WTC11 (cell line): Measurements from ENCODE around the gene GIPC1. TPM values are rescaled to one million over a fixed set of nuclear protein-coding genes. Genes with fewer than 3 reads are reported as not detected.
A peak's percentile ranks its signal among the peaks of the same experiment; 100 is the strongest.

Source experiments
- ATAC-seq: fragments of 200-7000 bp; cut with Tn5 transposase; 2 replicates; pipeline ENCODE4 v1.10.0; 2021; ENCODE audit warnings: mild to moderate bottlenecking, moderate library complexity
- CTCF ChIA-PET: fragments of 300-600 bp; sonication (Branson Sonifier 250); formaldehyde crosslinking; loops from one replicate; lab custom pipeline; 2021; ENCODE audit warnings: antibody characterized with exemption; lab: Charles Lee
- POLR2A ChIA-PET: fragments of 350-600 bp; sonication (Branson Sonifier 250); formaldehyde crosslinking; loops from one replicate; lab custom pipeline; 2021; ENCODE audit warnings: antibody characterized with exemption; lab: Charles Lee
- DNase-seq: peaks from one replicate; pipeline ENCODE4 v3.0.0; 2021; ENCODE audit warnings: low spot score
- H3K27ac Mint-ChIP-seq: 2 replicates; pipeline ENCODE4 v1.8.0; 2021; ENCODE audit warnings: mixed read lengths
- H3K27me3 Mint-ChIP-seq: 2 replicates; pipeline ENCODE4 v1.8.0; 2021; ENCODE audit warnings: low read depth, mild to moderate bottlenecking, moderate library complexity, mixed read lengths
- H3K36me3 Mint-ChIP-seq: 2 replicates; pipeline ENCODE4 v1.8.0; 2021; ENCODE audit warnings: mixed read lengths
- H3K4me1 Mint-ChIP-seq: 2 replicates; pipeline ENCODE4 v1.8.0; 2022; ENCODE audit warnings: mixed read lengths
- H3K4me3 Mint-ChIP-seq: 2 replicates; pipeline ENCODE4 v1.8.0; 2021; ENCODE audit warnings: mild to moderate bottlenecking, moderate library complexity, mixed read lengths
- H3K9me3 Mint-ChIP-seq: 2 replicates; pipeline ENCODE4 v1.8.0; 2021; ENCODE audit warnings: mixed read lengths
- ATF3 ChIP-seq: sonication (generic); formaldehyde crosslinking; conservative IDR thresholded peaks from 2 replicates; pipeline ENCODE4 v1.8.1; 2022; ENCODE audit warnings: mild to moderate bottlenecking, missing genetic modification reagents
- ATF6 ChIP-seq: sonication (generic); formaldehyde crosslinking; IDR thresholded peaks from 2 replicates; pipeline ENCODE4 v1.8.1; 2023; ENCODE audit warnings: mild to moderate bottlenecking, missing genetic modification reagents
- CREM ChIP-seq: sonication (generic); formaldehyde crosslinking; IDR thresholded peaks from 2 replicates; pipeline ENCODE4 v1.8.1; 2022; ENCODE audit warnings: mild to moderate bottlenecking, missing genetic modification reagents, moderate library complexity
- ELF4 ChIP-seq: sonication (generic); formaldehyde crosslinking; IDR thresholded peaks from 2 replicates; pipeline ENCODE4 v1.8.1; 2022; ENCODE audit warnings: low read depth, mild to moderate bottlenecking, moderate library complexity, missing genetic modification reagents
- GTF2I ChIP-seq: fragments of 250-450 bp; sonication (Bioruptor Pico); conservative IDR thresholded peaks from 2 replicates; pipeline ENCODE4 v1.4.0; 2021; ENCODE audit warnings: mild to moderate bottlenecking
- HMGXB4 ChIP-seq: sonication (generic); formaldehyde crosslinking; IDR thresholded peaks from 2 replicates; pipeline ENCODE4 v1.8.1; 2023; ENCODE audit warnings: mild to moderate bottlenecking, moderate library complexity, missing genetic modification reagents
- NR2C2 ChIP-seq: sonication (generic); formaldehyde crosslinking; IDR thresholded peaks from 2 replicates; pipeline ENCODE4 v1.8.0; 2022; ENCODE audit warnings: mild to moderate bottlenecking, missing genetic modification reagents
- SOX15 ChIP-seq: fragments of 250-450 bp; sonication (Bioruptor Pico); IDR thresholded peaks from 2 replicates; pipeline ENCODE4 v1.9.0; 2021; ENCODE audit warnings: mild to moderate bottlenecking
- TEAD1 ChIP-seq: sonication (generic); formaldehyde crosslinking; IDR thresholded peaks from 2 replicates; pipeline ENCODE4 v1.8.0; 2022; ENCODE audit warnings: mild to moderate bottlenecking, missing genetic modification reagents
- TP53 ChIP-seq: sonication (generic); formaldehyde crosslinking; IDR thresholded peaks from 2 replicates; pipeline ENCODE4 v1.8.1; 2023; ENCODE audit warnings: mild to moderate bottlenecking, missing genetic modification reagents
- ZBTB21 ChIP-seq: sonication (generic); formaldehyde crosslinking; IDR thresholded peaks from 2 replicates; pipeline ENCODE4 v1.8.1; 2023; ENCODE audit warnings: mild to moderate bottlenecking, missing genetic modification reagents, borderline replicate concordance
- total RNA-seq: library from RNA; stranded (reverse); gene quantifications from 3 replicates; pipeline ENCODE4 v1.2.3, GENCODE V29; 2021
- TF ChIP-seq, protein P1 (sequence below): sonication (generic); formaldehyde crosslinking; IDR thresholded peaks from 2 replicates; pipeline ENCODE4 v1.8.1; 2023; ENCODE audit warnings: mild to moderate bottlenecking, missing genetic modification reagents, moderate library complexity
- TF ChIP-seq, protein P2 (sequence below): sonication (generic); formaldehyde crosslinking; IDR thresholded peaks from 2 replicates; pipeline ENCODE4 v1.8.0; 2023; ENCODE audit warnings: missing genetic modification reagents, mild to moderate bottlenecking, borderline replicate concordance
- TF ChIP-seq, protein P3 (sequence below): fragments of 250-450 bp; sonication (Bioruptor Pico); IDR thresholded peaks from 2 replicates; pipeline ENCODE4 v1.9.0; 2021; ENCODE audit warnings: moderate library complexity, mild to moderate bottlenecking, inconsistent platforms, borderline replicate concordance

Gene GIPC1
- total RNA-seq, 1 experiment from 2014 or later: 76.5 TPM

DNA sequence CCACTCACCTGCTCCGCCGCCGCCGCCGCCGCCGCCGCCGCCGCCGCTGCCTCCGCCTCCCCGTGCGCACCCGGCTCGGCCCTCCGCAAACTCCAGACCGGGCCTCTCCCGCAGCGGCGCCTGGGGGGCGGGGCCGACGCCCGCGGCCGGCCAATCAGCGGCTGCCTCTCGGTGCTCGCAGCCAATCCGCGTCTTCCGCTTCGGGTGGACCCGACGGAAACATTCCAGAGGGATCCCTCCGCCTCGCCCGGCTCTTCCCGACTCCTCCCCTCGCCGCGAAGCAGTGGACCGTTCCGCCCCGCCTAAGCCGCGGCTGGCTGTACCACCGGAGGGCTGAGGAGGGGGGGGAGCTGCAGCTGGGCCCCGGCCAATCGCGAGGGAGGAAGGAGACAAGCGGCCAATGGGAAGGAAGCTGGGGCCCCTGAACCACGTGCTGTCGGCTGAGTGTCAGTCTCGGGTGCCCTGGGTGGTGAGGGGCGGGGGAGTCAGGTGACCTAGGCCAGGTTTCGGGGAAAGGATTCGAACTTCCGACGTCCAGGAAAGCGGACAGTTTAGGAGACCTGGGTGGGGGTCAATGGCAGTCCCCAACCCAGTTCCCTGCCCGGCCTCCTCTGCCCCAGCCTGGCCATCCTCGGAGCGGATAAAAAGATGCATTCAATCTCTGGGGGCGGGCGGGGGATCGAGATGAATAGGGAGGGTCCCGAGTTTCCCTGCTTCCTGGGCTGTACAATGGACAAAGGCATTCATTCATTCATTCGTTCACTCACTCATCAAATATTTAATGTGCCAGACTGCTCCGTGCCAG is at the start of gene GIPC1 (continued):
- TF ChIP-seq TP53 (CRISPR knock-in tag) (no peak), NR2C2 (CRISPR knock-in tag) (no peak), ELF4 (CRISPR knock-in tag) (no peak), ATF3 (CRISPR knock-in tag) (no peak), SOX15 (CRISPR knock-in tag) (no peak)
- TF ChIP-seq, protein P1, sequence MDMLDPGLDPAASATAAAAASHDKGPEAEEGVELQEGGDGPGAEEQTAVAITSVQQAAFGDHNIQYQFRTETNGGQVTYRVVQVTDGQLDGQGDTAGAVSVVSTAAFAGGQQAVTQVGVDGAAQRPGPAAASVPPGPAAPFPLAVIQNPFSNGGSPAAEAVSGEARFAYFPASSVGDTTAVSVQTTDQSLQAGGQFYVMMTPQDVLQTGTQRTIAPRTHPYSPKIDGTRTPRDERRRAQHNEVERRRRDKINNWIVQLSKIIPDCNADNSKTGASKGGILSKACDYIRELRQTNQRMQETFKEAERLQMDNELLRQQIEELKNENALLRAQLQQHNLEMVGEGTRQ (CRISPR knock-in tag): peak; percentile 95

DNA sequence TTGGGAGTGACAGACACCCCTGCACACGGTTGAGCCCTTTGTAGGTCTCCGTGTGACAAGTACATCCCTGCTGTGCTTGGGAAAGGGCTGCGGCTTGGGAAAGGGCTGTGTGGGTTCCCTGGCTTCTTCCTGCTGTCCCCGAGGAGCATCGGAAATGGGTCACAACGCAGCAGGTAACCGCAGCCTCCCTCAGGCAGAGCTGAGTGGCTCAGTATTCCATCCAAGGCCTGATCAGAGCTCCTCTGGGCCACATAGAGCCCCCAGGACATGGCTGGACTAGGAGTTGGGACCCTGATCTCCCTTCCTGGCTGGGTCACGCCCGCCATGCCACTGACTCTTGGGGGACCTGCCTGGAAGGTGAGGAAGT is 49.8 kb upstream of the GIPC1 start:
- H3K36me3 Mint-ChIP-seq: peaks cover 7% of the 10 kb centered on the region
- no peaks in the 10 kb centered on the region for H3K9me3 Mint-ChIP-seq
- no peak overlapping the region for H3K4me3 Mint-ChIP-seq
- H3K27ac Mint-ChIP-seq: no peak overlapping the region
- ATAC-seq: no peak
- H3K27me3 Mint-ChIP-seq: no peaks in the 10 kb centered on the region
- ChIA-PET POLR2A (interaction anchor here (0.5 to 0.6 kb wide), 3 partner anchors 23 to 147 kb away, joined by 3 to 5 read pairs (median 4); no protein-coding TSS in a partner anchor), CTCF (interaction anchor here (1.0 kb wide), 1 partner anchor 9 kb away, joined by 3 read pairs; no protein-coding TSS in a partner anchor)
- H3K4me1 Mint-ChIP-seq: peaks cover 6% of the 10 kb centered on the region
- no peak for TF ChIP-seq ATF6 (CRISPR knock-in tag)
- TF ChIP-seq HMGXB4 (CRISPR knock-in tag): no peak
- no peak for TF ChIP-seq NR2C2 (CRISPR knock-in tag)
- TF ChIP-seq TEAD1 (CRISPR knock-in tag): no peak
- TF ChIP-seq, protein P2, sequence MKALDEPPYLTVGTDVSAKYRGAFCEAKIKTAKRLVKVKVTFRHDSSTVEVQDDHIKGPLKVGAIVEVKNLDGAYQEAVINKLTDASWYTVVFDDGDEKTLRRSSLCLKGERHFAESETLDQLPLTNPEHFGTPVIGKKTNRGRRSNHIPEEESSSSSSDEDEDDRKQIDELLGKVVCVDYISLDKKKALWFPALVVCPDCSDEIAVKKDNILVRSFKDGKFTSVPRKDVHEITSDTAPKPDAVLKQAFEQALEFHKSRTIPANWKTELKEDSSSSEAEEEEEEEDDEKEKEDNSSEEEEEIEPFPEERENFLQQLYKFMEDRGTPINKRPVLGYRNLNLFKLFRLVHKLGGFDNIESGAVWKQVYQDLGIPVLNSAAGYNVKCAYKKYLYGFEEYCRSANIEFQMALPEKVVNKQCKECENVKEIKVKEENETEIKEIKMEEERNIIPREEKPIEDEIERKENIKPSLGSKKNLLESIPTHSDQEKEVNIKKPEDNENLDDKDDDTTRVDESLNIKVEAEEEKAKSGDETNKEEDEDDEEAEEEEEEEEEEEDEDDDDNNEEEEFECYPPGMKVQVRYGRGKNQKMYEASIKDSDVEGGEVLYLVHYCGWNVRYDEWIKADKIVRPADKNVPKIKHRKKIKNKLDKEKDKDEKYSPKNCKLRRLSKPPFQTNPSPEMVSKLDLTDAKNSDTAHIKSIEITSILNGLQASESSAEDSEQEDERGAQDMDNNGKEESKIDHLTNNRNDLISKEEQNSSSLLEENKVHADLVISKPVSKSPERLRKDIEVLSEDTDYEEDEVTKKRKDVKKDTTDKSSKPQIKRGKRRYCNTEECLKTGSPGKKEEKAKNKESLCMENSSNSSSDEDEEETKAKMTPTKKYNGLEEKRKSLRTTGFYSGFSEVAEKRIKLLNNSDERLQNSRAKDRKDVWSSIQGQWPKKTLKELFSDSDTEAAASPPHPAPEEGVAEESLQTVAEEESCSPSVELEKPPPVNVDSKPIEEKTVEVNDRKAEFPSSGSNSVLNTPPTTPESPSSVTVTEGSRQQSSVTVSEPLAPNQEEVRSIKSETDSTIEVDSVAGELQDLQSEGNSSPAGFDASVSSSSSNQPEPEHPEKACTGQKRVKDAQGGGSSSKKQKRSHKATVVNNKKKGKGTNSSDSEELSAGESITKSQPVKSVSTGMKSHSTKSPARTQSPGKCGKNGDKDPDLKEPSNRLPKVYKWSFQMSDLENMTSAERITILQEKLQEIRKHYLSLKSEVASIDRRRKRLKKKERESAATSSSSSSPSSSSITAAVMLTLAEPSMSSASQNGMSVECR (CRISPR knock-in tag): no peak
- no peak for TF ChIP-seq ZBTB21
- TF ChIP-seq, protein P3, sequence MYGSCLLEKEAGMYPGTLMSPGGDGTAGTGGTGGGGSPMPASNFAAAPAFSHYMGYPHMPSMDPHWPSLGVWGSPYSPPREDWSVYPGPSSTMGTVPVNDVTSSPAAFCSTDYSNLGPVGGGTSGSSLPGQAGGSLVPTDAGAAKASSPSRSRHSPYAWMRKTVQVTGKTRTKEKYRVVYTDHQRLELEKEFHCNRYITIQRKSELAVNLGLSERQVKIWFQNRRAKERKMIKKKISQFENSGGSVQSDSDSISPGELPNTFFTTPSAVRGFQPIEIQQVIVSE (CRISPR knock-in tag): no peak
- TF ChIP-seq CREM (CRISPR knock-in tag): no peak
- no peak for TF ChIP-seq GTF2I (CRISPR knock-in tag)
- no peak for DNase-seq
